Retinal pigment epithelial cell (primary cell): Measurements from ENCODE around the gene C1orf141.
"Not testable (repeated sequence)": the region's sequence is repeated elsewhere in the genome, so short reads cannot be mapped to it uniquely, and the experiment has no call there.

Experiments
- DNase-seq: peaks from one replicate; pipeline ENCODE4 v3.0.0-alpha.2; 2010; ENCODE audit warnings: low read depth
- H3K4me3 ChIP-seq: 2 replicates; pipeline ENCODE4 v1.5.1; 2011; ENCODE audit warnings: mild to moderate bottlenecking, low read length, control low read depth, moderate library complexity
- CTCF ChIP-seq: conservative IDR thresholded peaks from 2 replicates; pipeline ENCODE4 v1.5.1; 2011; ENCODE audit warnings: low read depth, low read length, control low read depth, inconsistent platforms

The C1orf141 gene

DNA sequence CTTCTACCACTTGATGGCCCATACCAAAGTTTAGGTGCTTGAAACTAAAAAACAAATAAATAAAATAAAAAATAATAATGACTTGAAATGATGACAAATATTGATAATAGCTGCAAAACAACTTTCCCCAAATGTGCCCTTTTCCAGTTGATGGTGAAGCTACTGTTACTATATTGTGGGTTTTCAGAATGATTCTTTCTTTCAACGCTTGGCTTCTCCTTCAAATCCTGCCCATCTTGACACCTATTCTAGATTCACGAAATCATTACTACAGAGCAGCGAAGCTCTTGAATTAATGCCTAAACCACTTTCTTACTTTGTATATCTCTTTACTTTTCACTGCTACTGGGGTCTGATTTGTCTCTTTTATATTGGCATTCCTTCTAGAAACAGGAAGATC lies 9.2 kb upstream of the C1orf141 start:
- DNase-seq = no peak
- no peak for TF ChIP-seq CTCF
- H3K4me3 ChIP-seq = no peak overlapping the region

DNA sequence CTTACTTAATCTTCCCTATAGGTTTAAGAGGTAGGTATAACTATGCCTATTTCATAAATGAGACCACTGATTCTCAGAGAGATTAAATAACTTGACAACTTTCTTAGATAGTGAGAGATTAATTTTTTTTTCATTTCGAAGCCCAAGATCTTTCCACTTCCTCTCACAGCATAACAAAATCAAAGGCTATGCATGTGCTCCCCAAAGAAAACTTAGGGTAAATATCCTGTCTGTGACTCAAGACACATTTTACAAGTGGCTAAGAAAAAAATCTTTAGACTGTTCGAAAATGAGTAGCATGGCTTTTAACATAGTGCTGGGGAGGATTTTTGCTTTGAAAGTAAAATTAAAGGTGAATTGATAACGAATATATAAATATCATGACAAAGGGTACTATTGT lies 8.2 kb upstream of the C1orf141 start:
- H3K4me3 ChIP-seq = no peak overlapping the region
- DNase-seq = no peak
- no peak for TF ChIP-seq CTCF

- DNase-seq = not testable (repeated sequence)
These were observed 7.1 kb upstream of the C1orf141 start for GRCh38 chr1:67141832-67142231.

GRCh38 chr1:67140460-67140859 lies 5.7 kb upstream of the C1orf141 start:
- TF ChIP-seq CTCF = no peak
- no peak overlapping the region for H3K4me3 ChIP-seq
- no peak for DNase-seq

More at GRCh38 chr1:67141832-67142231, 7.1 kb upstream of the C1orf141 start:
- H3K4me3 ChIP-seq = not testable (repeated sequence)

DNA sequence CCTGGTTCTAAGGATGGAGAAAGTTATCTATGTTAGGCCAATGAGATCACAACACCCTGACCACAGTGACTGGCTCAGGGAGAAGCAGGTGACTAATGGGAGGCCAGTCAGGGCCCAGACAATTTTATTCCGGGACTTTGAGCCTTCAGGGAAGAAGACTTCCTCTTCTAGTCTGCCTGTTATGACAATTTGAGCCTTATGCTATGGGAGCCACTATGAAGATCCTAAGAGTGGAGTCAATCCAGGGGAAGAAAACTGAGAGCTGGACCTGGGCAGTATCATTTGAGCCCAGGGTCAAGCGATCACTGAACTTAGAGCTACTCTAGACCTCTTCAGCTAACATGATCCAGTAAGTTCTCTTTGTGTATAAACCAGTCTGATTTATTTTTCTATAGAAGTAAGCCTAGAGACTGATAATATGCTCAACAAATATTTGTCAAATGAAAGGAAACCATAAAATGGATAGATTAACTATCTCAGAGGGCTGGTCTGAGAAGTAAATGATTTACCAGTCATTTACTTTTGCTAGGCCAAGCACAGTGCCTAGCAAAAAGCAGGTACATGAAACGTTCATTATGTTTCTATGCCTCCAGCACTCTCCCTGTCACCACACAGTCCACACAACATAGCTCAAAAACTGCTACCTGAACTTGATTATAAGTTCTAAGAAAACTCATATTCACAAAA lies 4.2 kb upstream of the C1orf141 start:
- no peak for TF ChIP-seq CTCF
- no peak for DNase-seq
- no peak overlapping the region for H3K4me3 ChIP-seq

GRCh38 chr1:67137307-67137753 lies 2.6 kb upstream of the C1orf141 start:
- DNase-seq = no peak
- H3K4me3 ChIP-seq = no peak overlapping the region
- no peak for TF ChIP-seq CTCF

DNA sequence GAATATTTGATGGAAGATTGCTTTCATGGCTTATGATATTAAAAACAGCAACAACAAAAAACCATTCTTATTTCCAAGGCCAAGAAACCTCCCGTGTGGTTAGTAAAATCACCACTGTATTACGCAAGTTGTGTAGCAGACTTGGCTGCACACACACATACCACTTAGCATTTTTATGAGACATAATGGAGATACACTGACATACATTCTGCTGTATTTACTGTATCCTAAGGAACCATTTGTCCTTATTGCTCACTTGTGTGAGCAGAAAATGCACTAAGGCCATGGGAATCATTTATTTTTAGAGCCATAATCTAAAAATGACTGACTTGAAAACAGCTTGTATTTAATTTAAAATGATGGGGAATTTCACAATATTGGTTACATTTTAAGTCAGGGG lies 584 bp upstream of the C1orf141 start:
- no peak for TF ChIP-seq CTCF
- H3K4me3 ChIP-seq = no peak overlapping the region
- DNase-seq = peak; percentile 40
